ENCODE data around the gene NEDD4L.

DNA sequence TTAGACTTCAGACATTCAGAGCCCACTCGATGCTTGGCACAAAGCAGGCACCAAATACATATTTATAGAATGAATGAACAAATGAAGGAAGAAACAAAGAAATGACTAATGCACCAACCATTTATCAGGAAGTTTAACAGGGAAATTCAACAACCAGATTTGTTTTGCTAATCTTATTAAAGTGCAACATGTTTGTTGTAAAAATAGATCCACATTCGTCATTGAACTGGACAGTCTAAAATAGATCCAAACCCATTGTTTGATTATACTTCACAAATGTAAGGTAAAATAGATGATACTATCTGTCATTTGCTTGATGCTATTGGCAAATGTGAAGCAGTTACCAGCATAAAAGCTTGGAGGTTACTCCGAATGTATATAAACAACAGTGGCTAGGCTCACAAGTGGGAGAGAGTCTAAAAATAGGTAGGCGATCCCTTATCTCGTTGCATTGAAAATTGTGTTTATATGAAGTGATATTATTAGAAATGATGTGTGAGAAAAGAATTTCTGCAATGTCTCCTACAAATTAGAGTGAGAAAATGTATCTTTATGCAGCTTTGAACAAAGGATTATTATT lies 246.2 kb downstream of the NEDD4L start:
- TF ChIP-seq, protein P1, sequence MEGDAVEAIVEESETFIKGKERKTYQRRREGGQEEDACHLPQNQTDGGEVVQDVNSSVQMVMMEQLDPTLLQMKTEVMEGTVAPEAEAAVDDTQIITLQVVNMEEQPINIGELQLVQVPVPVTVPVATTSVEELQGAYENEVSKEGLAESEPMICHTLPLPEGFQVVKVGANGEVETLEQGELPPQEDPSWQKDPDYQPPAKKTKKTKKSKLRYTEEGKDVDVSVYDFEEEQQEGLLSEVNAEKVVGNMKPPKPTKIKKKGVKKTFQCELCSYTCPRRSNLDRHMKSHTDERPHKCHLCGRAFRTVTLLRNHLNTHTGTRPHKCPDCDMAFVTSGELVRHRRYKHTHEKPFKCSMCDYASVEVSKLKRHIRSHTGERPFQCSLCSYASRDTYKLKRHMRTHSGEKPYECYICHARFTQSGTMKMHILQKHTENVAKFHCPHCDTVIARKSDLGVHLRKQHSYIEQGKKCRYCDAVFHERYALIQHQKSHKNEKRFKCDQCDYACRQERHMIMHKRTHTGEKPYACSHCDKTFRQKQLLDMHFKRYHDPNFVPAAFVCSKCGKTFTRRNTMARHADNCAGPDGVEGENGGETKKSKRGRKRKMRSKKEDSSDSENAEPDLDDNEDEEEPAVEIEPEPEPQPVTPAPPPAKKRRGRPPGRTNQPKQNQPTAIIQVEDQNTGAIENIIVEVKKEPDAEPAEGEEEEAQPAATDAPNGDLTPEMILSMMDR (conservative IDR thresholded peaks at IDR 0.05 in 1 of 2, IDR thresholded peaks at IDR 0.05 in 1 of 2; ENCODE audit: extremely low read depth in 1 of 2, insufficient read depth in 1 of 2, low read depth in 1 of 2, low read length in 2 of 2) = no peak
- TF ChIP-seq EZH2 (IDR thresholded peaks at IDR 0.05; ENCODE audit: borderline replicate concordance, low read length) = no peak
